ENCODE measurements around the gene MVB12B.

The MVB12B gene

DNA sequence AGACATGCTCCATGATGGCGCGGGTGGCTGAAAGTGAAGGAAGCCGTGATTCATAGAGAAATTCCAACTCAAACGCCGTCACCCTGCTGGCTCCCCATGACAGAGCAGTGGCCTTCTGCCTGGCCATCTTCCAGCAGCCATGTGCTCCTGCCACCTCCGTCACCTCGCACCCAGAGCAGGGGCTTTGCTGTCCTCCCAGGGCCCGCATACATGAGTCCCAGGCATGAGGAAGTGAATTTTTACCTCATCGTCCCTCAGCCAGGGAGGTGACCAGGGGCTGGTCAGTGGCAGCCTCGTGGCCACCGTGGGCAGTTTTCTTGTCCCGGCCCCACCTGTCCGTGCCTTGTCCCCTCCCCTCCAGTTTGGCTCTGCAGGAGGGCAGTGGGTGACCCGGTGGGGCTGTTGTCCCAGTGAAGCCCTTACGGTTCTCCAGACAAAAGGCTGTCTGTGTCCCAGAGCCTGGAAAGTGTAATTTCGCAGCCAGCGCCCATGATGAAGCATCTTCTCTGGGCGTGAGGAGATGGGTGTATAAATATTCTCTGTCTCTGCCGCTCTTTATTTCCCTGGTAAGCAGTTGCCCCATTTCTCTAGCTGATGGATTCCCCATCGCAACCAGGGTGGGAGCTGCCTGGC is 163.1 kb downstream of the MVB12B start:
- no peak for DNase-seq (ENCODE audit: low read depth)
- TF ChIP-seq, protein P1, sequence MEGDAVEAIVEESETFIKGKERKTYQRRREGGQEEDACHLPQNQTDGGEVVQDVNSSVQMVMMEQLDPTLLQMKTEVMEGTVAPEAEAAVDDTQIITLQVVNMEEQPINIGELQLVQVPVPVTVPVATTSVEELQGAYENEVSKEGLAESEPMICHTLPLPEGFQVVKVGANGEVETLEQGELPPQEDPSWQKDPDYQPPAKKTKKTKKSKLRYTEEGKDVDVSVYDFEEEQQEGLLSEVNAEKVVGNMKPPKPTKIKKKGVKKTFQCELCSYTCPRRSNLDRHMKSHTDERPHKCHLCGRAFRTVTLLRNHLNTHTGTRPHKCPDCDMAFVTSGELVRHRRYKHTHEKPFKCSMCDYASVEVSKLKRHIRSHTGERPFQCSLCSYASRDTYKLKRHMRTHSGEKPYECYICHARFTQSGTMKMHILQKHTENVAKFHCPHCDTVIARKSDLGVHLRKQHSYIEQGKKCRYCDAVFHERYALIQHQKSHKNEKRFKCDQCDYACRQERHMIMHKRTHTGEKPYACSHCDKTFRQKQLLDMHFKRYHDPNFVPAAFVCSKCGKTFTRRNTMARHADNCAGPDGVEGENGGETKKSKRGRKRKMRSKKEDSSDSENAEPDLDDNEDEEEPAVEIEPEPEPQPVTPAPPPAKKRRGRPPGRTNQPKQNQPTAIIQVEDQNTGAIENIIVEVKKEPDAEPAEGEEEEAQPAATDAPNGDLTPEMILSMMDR (IDR thresholded peaks at IDR 0.05; ENCODE audit: low read depth, low read length): no peak
- no peak for TF ChIP-seq MYC (IDR thresholded peaks at IDR 0.05; ENCODE audit: low read depth, low read length)
- TF ChIP-seq, protein P2, sequence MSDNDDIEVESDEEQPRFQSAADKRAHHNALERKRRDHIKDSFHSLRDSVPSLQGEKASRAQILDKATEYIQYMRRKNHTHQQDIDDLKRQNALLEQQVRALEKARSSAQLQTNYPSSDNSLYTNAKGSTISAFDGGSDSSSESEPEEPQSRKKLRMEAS (IDR thresholded peaks at IDR 0.05; ENCODE audit: low read depth, low read length): no peak
- TF ChIP-seq POLR2A (IDR thresholded peaks at IDR 0.05; ENCODE audit: extremely low read depth, insufficient read length): no peak
- H3K4me3 ChIP-seq (ENCODE audit: low read depth, low read length): no peak overlapping the region

DNA sequence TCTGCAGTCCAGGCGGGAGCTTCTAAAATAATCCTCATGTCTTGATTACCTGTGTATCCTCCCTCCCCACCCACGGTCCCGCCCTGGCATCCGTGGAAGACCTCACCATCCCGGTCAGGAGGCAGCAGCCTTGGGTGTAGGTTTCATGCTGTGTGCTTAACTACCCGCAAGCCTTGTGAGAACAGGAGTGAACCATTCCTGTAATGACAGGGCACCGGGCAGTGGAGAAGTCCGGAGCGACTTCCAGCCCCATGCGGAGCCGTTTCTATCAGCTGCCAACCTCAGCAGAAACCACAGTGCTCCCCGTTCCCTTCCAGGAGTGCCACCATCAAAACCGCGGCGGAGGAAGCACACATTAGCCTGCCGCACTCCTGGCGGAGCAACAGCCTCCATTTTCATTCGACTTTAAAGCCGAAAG is 163.6 kb downstream of the MVB12B start:
- TF ChIP-seq MYC (IDR thresholded peaks at IDR 0.05; ENCODE audit: low read depth, low read length) (no peak), POLR2A (IDR thresholded peaks at IDR 0.05; ENCODE audit: extremely low read depth, insufficient read length) (no peak)
- TF ChIP-seq, protein P1 (IDR thresholded peaks at IDR 0.05; ENCODE audit: low read depth, low read length): no peak
- TF ChIP-seq, protein P2 (IDR thresholded peaks at IDR 0.05; ENCODE audit: low read depth, low read length): no peak
- no peak overlapping the region for H3K4me3 ChIP-seq (ENCODE audit: low read depth, low read length)
- DNase-seq (ENCODE audit: low read depth): peak; percentile 49

DNA sequence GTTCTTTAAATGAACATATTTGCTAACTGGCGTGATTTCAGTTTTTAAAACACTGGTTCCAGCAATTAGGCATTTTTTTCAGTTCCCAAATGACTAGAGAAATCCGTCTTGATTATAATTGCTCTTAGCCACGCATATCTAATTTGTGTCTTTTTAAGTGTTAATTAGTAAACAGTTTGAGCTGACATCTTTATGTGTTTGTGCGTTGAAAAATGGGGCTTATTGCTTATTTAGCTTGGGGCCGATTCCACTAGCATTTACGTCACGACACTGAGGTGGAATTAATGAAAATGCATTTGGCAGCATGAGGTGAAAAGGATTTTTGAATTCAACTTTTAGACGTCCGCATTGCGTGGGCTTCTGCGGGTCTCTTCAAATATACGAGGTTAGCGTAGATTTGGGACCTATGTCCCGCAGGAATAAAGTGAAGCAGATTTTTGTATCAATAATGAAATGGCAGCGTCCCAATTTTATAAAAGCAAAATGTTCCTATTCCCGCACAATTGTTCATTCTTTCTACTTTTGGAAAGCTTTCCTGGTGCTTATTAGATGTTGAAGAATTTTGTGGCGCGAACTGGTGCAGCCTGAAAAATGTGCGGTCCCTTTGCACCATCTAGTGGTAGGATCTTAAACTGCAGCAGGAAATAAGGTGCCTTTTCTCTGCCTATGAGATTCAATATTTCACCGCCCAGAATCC is 164.4 kb downstream of the MVB12B start:
- TF ChIP-seq, protein P1 (IDR thresholded peaks at IDR 0.05; ENCODE audit: low read depth, low read length): peak; percentile 69
- TF ChIP-seq, protein P2 (IDR thresholded peaks at IDR 0.05; ENCODE audit: low read depth, low read length): peak; percentile 46; the same call in 1 of the 2 replicates
- TF ChIP-seq POLR2A (IDR thresholded peaks at IDR 0.05; ENCODE audit: extremely low read depth, insufficient read length) (no peak), MYC (IDR thresholded peaks at IDR 0.05; ENCODE audit: low read depth, low read length) (peak; percentile 42; the same call in 1 of the 2 replicates)
- peak; percentile 78 for DNase-seq (ENCODE audit: low read depth)
- no peak overlapping the region for H3K4me3 ChIP-seq (ENCODE audit: low read depth, low read length)

DNA sequence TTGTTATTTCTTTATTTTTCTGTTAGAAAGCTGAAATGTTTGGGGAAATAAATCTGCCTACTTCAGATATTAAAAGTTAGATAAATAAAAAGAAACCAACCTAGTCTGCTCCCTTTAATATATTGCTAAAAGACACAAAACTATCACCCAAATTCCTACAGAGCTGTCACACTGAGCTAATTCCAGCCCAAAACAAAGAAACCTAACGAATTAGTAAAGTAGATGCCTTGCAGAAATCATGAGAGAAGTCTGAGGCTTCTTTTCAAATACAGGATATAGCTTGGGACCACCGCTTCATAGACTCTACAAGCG is 164.9 kb downstream of the MVB12B start:
- TF ChIP-seq MYC (IDR thresholded peaks at IDR 0.05; ENCODE audit: low read depth, low read length): no peak
- TF ChIP-seq, protein P2 (IDR thresholded peaks at IDR 0.05; ENCODE audit: low read depth, low read length): no peak
- TF ChIP-seq, protein P1 (IDR thresholded peaks at IDR 0.05; ENCODE audit: low read depth, low read length): no peak
- no peak for TF ChIP-seq POLR2A (IDR thresholded peaks at IDR 0.05; ENCODE audit: extremely low read depth, insufficient read length)
- no peak overlapping the region for H3K4me3 ChIP-seq (ENCODE audit: low read depth, low read length)

DNA sequence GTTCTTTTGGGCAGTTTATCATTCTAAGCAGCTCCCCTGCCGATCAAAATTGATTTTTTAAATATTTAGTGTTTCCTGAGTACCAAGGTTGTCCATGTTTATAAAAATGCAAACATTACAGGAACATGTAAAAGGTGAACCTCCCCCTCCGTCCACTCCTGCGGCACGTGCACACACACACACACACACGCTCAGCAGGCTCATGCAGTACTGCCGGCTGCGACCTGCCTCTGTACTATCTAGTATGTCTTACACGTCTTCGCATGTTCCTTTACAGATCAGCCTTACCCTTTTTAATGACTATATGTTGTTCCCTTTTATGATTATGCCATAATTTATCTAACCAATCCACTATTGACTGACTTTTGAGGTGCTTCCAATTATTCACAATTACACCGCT is 165.3 kb downstream of the MVB12B start:
- TF ChIP-seq, protein P1 (IDR thresholded peaks at IDR 0.05; ENCODE audit: low read depth, low read length): no peak
- TF ChIP-seq, protein P2 (IDR thresholded peaks at IDR 0.05; ENCODE audit: low read depth, low read length): no peak
- TF ChIP-seq MYC (IDR thresholded peaks at IDR 0.05; ENCODE audit: low read depth, low read length) (no peak), POLR2A (IDR thresholded peaks at IDR 0.05; ENCODE audit: extremely low read depth, insufficient read length) (no peak)
- DNase-seq (ENCODE audit: low read depth): no peak

More for the DNA sequence above, 164.9 kb downstream of the MVB12B start:
- no peak for DNase-seq (ENCODE audit: low read depth)

More for the DNA sequence above, 165.3 kb downstream of the MVB12B start:
- H3K4me3 ChIP-seq (ENCODE audit: low read depth, low read length): no peak overlapping the region
